Medulla oblongata (tissue), 1 donor: ENCODE results near the gene MED13L.
"Not testable (repeated sequence)": the region's sequence is repeated elsewhere in the genome, so short reads cannot be mapped to it uniquely, and the experiment has no call there.

Source experiments
- DNase-seq: peaks from one replicate; pipeline ENCODE4 v3.0.0-alpha.2; 2015; ENCODE audit errors: extremely low spot score

Gene MED13L

GRCh38 chr12:116246490-116247179 is 30.9 kb downstream of the MED13L start:
- no peak for DNase-seq

GRCh38 chr12:116245189-116245588 is 32.3 kb downstream of the MED13L start:
- DNase-seq, result no peak

DNA sequence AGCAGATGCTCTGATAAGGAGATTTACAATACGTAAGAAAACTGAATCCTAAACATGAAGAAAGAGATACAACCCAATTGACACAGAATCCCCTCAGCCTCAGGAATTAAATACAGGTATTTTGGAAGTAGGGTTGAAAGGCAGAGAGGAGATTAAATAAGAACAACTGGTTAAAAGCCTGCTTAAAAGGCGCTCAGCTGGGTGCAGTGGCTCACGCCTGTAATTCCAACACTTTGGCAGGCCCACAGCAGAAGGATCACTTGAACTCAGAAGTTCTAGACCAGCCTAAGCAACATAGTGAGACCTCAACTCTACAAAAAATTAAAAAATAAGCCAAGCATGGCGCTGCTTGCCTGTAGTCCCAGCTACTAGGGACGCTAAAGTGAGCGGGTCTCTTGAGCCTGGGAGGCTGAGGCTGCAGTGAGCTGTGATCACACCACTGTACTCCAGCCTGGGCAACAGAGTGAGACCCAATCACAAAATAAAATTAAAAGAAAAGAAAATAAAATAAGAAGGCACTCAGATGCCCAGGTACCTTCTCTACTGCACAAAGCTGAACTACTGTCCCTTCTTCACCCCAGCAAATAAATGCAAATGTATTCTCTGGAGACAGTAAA is 32.9 kb downstream of the MED13L start:
- no peak for DNase-seq

GRCh38 chr12:116244001-116244400 is 33.5 kb downstream of the MED13L start:
- no peak for DNase-seq

DNA sequence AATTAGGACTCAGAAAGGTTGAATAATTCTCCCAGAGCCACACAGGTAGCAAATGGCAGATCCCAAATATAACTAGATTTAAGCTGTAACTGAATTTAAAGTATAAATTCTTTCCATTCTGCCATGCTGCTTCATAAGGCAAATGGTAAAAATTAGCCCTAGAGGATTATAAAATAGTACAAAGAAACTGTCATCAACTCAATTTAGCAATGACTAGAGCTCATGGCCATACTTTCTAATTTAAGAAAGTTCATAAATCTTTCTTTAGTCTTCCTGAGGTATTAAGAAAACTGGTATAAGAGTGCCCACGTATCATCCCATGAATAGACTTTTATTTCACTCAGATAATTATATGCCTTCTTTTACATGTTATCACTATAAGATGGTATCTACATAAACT is 34.8 kb downstream of the MED13L start:
- DNase-seq, result no peak

GRCh38 chr12:116241157-116241759 is 36.2 kb downstream of the MED13L start:
- no peak for DNase-seq

- not testable (repeated sequence) for DNase-seq
These were observed 38.8 kb downstream of the MED13L start for GRCh38 chr12:116238570-116239119.

DNA sequence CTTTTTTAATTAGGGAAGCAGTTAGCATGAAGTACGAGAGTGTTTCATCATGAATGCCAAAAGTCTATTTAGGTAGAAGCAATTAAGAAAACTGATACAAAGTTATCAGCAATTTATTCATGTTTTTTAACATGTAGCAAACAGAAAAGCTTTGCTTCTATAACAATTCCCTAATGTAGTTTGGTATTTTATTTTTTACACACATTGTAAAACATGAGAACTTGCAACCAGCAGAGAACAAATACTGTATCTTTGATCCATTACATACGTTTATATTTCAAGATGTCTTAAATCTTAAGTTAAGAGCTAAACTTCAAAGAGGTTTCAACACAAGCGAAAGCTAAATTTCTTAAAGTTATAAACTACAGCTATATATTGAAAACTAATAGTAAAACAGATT is 39.3 kb downstream of the MED13L start:
- DNase-seq, result no peak

DNA sequence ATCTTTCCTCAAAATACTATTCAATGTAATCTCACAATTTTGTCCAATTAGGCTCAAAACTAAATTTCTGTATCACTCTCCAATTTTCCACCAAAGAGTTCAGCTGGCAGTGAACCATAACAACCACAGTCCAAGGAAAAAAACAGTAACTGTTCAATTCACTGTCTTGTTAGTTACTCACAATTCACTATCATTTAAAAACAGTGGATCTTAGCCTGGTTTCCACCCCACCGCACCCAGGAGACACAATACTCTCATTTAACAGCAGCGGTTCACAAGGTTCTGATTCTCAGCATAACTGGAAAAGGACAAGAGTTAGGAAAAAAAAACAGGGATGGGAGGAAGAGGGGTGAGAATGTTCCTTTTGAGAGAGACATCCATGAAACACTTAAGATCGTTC is 40.5 kb downstream of the MED13L start:
- peak; percentile 19 for DNase-seq

DNA sequence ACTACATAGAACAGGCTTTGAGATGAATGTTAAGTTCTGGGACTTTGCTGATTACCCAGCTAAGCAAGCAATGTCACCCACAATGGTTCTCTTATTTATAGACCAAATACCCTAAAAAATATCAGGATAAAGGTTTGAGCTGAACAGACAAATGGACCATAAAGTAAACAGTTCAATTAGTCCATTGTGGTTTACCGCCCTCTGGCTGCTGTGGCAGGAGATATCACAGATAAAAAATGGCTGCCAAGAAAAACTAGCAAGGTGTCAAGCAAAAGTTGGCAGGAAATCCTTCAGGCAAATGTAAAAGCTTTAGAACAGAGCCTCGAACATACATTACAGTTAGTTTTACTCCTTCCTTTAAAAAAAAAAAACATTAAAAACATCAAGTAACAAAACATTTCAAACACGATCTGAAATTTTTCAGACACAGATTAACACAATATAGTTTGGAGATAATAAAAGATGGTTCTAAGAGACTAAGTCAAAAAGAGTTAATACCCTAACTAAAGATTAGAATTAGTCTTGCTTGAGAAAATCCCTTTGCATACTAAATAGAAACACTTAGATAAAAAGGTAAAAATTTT is 41.3 kb downstream of the MED13L start:
- DNase-seq, result peak; percentile 83

DNA sequence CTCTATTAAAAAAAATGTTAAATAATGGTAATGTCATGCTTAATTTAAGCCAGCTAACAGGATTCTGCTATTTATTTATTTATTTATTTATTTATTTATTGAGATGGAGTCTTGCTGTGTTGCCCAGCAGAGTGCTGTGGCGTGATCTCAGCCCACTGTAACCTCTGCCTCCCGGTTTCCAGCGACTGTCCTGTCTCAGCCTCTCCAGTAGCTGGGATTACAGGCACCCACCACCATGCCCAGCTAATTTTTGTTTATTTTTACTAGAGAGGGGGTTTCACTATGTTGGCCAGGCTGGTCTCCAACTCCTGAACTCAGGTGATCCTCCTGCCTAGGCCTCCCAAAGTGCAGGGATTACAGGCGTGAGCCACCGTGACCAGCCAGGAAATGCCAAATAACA is 43.3 kb downstream of the MED13L start:
- not testable (repeated sequence) for DNase-seq

DNA sequence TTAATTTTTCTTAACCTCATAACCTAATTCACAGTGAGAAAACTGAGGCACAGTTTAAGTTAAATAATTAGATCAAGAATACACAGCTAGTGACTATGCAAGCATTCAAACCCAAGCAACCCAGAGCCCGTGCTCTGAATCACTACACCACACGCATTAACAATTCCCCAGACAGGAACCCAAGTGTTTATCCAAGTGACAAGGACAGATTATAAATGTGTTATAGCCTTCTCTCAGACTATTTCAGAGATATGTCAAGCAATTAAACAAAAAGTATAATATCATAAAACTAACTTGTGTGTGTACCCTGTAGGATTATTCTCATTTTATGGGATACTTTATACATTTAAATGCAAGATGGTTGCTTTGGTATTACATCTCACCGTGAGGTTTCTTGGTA is 43.8 kb downstream of the MED13L start:
- DNase-seq, result no peak

DNA sequence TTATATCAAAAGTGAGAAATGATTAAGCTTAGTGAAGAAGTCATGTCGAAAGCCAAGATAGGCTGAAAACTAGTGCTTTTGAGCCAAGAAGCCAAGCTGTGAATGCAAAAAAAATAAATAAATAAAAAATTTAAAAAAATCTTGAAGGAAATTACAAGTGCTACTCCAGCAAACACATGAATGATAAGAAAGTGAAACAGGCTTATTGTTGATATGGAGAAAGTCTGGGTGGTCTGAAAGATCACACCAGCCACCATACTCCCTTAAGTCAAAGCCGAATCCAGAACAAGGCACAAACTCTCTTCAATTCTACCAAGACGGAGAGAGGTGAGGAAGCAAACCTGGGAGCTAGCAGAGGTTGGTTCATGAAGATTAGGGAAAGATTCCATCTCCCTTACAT is 49.7 kb downstream of the MED13L start:
- no peak for DNase-seq

- no peak for DNase-seq
These were observed 51.5 kb downstream of the MED13L start for GRCh38 chr12:116226026-116226425.

DNA sequence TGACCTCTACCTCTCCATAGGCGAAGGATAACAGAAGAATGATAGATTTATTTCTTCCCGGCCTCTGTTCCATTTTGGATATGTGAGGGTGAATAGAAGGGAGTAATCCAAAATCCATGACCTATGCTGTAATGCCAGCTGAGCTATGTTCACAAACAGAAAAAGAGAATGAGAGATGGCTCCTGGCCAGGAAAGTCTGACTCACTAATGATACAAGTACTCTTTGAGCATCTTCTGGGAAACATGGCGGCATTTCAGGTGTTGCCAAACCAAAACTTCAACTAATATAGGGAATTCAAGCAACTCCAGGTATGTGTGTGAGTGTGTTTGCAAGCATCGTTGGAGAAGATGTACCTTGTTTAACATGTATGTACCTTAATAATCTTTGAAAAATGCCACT is 55.1 kb downstream of the MED13L start:
- peak; percentile 74 for DNase-seq

DNA sequence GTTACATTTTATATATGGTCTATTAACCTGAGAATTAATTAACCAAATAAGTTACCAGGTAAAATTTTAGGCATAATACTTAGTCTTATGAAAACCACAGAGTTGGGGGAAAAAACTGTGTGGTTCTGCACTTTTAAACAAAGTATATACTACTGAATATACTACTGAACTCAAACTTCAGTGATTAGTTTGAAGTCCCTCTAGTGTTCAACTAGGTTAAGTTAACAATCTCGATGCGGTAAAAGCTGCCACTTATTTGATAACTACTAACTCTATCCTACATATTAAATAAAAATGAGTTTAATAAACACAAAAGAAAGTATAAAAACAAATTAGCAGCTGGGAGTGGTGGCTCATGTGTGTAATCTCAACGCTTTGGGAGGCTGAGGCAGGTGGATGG is 56.7 kb downstream of the MED13L start:
- DNase-seq, result no peak

- no peak for DNase-seq
These were observed 60.3 kb downstream of the MED13L start for GRCh38 chr12:116217045-116217735.

- no peak for DNase-seq
These were observed 61.3 kb downstream of the MED13L start for GRCh38 chr12:116216022-116216756.

- DNase-seq, result no peak
These were observed 62.5 kb downstream of the MED13L start for GRCh38 chr12:116215023-116215422.

DNA sequence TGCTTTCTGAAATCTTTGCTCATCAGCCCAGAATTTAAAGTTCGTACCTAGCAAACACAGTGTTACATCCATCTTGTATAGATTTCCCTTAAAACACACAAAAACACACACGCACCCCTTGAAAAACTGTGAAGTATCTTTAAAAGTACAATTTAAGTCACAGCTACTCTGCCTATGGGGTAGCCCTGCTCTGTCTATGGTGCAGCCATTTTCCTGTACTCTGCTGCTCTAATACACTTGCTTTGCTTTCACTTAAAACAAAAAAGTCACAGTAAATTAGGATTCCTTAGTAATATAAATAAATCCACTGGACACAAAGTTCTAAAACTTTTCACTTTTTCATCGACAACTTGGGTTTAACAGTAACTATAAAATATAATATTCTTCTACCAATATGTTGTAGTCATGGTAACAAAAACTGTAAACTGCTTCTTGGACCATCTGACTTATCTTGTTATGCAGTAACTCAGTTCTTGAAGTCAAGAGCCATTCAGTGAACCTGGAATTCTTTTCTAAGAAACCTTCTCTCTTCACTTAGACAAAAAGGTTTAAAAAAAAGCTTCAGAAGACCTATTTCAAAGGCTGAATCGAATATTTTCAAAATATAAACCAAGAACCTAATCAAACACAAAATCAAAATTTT is 63.5 kb downstream of the MED13L start:
- no peak for DNase-seq

GRCh38 chr12:116213014-116213413 is 64.5 kb downstream of the MED13L start:
- no peak for DNase-seq
